HG03064 (cell line): Measurements from ENCODE around the gene SCYGR2.
"Not testable (repeated sequence)": the region's sequence is repeated elsewhere in the genome, so short reads cannot be mapped to it uniquely, and the experiment has no call there.

ENCODE experiments used
- ATAC-seq: cut with Tn5 transposase; IDR thresholded peaks from one replicate; pipeline ENCODE4 v1.9.1; 2021; ENCODE audit warnings: low read depth; ENCODE audit not compliant: unreplicated experiment

The SCYGR2 gene, protein sequence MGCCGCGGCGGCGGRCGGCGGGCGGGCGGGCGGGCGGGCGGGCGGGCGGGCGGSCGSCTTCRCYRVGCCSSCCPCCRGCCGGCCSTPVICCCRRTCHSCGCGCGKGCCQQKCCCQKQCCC

DNA sequence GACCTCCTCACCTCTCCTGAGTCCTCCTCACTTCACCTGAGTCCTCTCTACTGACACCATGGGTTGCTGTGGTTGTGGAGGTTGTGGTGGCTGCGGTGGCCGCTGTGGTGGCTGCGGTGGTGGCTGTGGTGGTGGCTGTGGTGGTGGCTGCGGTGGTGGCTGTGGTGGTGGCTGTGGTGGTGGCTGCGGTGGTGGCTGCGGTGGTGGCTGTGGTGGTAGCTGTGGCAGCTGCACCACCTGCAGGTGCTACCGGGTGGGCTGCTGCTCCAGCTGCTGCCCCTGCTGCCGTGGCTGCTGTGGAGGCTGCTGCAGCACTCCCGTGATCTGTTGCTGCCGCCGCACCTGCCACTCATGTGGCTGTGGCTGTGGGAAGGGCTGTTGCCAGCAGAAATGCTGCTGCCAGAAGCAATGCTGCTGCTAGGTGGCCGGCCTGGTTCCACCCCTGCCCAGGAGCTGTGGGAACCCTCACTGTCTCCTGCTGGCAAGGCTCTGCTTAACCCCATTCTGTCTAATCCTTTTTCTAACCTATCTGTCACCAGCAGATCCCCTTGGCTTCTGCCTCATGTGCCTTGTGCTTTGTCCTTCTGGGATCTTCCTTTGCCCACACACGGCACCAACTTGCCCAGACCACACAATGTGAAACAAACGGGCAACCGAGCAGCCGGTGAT is at the start of gene SCYGR2:
TSS of gene SCYGR2 (plus strand) at position 59 of the 669 bp plus-strand sequence. CDS start at position 59, 0 bp downstream.
- ATAC-seq, result not testable (repeated sequence)

DNA sequence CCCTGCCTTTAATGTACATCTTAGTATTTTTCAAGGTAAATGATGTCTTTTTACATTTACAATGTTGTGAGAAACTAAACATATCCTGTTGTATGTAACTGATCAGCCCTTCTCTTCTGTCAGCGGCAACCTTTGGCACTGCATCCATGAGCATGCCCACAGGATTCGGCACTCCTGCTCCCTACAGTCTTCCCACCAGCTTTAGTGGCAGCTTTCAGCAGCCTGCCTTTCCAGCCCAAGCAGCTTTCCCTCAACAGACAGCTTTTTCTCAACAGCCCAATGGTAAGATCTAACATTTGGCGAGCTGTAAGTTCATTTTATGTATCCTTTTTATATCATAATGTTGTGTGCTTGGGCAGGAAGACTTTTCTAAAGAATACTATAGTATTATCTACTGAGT is 46.9 kb upstream of the SCYGR2 start:
- no peak for ATAC-seq

DNA sequence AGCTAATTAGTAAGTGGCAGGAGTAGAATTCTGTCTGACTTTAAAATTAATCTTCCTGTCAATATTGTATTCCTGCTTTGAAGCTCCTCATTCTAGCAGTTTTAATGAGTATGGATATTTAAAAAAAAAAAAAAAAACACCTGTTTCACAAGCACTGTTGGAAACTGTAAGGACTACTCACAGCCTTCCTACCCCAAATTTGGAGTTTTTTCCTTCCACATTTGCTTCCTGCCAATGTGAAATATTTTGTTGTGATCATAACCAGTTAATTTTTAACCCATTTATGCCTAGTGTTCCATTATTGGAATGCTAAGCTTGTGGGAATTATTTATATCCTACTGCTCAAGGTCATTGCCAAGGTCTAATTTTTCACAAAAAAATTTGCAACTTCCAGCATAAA is 36.1 kb upstream of the SCYGR2 start:
- no peak for ATAC-seq

DNA sequence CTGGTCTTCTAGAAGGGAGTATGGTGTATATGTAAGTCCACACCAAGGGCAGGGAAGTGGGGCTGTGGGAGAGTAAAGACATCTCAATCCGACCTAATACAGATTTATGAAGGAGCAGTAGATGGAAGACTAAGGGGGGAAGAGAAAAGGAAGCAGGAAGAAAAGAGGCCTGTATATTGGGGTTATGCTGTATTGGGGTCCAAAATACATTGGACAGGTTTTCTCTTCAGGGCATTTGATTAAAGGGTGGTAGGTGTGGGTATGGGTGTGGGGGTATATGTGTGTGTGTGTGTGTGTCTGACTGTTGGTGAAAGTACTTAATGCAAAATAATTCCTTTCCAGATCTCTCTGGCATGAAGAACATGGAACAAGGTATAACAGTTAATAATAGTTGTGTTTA is 33.6 kb upstream of the SCYGR2 start:
- ATAC-seq, result no peak

DNA sequence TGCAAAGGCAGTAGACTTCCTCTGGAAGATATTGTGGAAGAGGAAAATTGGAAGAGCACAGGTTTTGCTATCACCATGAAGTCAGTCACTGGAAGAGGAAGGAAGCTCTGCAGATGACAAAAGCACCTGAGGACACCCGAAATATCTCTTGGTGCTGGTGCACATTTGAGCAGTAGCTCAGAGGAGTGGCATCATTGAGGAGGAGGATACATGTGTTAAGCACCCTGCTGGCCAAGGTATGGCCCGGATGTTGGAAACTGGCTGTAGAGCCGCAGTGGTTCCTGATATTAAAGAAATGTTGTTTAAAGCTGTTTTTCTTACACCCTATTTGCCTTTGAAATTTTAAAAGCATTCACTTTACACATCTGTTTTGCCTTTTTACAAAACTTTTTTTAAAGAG is 32.7 kb upstream of the SCYGR2 start:
- ATAC-seq, result no peak

DNA sequence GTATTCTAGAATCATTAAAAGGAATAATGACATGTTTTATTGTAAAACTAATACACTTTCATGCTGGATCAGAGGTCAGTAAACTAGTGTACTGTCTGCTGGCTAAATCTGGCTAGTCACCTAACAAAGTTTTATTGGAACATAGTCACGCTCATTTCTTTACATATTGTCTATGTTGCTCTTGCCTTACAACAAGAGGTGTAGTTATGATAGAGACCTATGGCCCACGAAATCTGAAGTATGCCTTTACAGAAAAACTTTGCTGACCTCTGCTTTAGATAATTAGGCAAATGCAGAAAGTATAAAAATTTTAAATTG is 29.9 kb upstream of the SCYGR2 start:
- no peak for ATAC-seq

DNA sequence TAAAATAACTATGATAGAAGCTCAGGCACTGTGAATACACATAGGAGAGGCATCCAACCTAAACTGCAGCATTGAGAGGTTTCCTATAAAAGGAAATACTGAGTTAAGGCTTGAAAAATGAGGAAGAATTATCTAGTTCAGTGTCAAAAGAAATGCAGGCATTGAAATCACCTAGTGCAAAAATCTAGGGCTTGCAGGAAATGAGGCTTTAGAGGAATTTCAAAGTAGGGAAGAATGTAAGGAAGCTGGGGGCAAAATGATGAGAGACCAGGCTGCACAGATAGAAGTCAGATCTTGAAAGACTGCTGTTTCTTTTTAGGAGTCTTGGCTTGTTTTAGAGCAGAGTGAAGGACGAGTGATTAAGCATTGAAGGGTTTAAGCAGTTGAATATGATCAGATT is 28.1 kb upstream of the SCYGR2 start:
- no peak for ATAC-seq

DNA sequence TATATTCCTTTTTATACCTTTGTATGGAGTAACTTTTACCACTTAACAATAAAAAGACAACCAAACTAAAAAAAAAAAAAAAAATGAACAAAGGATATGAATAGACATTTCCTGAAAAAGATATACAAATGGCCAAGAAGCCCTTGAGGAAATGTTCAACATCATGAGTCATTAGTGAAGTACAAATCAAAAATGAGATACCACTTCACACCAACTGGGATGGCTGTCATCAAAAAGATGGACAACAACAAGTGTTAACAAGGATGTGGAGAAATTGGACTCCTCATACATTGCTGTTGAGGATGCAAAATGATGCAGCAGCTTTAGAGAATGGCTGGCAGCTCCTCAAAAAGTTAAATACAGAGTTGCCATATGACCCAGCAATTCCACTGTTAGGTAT is 22.6 kb upstream of the SCYGR2 start:
- no peak for ATAC-seq

DNA sequence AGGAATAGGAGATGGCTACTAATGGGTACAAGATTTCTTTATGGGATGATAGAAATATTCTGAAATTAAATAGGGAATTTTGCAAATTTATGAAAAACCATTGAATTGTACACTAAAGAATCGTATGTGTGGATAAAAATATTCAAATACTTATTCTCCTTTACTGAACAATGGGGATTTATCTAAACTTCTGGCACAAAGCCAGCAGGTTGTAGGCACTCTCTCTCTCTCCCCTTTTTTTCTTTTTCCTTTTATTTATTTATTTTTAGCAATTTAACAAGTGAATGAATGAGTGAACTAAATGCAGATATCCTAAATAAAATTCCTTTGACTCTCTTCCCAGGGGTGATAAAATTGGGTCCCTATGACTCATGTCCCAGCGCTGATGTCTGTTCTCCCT is 21.9 kb upstream of the SCYGR2 start:
- no peak for ATAC-seq

DNA sequence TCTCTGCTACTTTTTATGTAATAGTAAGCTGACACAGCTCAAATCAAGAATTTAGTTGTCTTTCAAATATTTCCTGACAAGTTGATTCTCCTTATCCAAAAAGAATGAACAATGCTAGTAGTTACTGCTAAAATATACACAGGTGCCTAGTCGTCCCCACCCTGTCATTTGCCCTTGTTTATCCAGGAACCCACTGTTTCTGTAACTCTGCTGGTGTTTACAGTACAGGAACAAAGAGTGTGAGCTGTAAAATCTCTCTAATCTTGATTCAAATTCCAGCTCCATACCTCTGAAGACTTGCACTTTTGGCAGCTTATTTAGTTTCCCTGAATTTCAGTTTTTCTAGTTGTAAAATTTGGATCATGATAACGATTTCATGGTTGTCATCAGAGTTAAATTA is 21.1 kb upstream of the SCYGR2 start:
- no peak for ATAC-seq

DNA sequence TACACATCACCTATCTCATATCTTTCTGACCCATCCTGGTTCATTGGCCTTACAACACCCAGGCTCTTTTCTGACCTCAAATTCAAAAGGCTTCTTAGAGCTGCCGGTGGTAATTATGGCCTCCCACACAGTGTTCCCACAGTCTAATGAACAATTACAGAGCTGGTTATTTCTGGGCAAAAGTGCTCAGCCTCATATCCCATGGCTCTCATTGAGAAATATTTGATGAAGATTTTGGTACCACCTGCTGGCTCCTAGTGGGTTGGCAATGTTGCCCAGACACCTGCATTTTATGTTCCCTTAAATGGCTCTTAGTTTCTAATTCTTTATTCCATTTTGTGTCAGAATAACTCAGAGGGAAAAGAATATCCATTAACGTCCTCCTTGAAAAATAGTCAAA is 20.1 kb upstream of the SCYGR2 start:
- no peak for ATAC-seq

DNA sequence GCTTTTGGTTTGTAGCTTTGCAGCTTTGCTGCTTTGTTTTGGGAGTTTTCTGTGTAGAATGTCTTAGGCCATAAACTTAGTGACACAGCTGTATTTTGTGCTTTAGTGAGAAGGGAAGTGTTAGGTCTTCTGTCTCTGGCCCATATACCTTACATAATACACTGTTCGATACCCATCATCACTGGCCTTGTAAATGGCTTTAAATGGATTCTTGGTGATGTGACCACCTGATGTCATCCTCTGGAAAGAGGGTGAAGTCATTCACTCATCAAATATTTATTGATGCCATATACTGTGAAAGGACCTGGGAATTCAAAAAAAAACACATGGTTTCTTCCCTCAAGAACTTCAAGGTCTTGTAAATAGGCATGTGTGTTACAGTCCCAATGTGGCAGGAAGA is 18.9 kb upstream of the SCYGR2 start:
- no peak for ATAC-seq

DNA sequence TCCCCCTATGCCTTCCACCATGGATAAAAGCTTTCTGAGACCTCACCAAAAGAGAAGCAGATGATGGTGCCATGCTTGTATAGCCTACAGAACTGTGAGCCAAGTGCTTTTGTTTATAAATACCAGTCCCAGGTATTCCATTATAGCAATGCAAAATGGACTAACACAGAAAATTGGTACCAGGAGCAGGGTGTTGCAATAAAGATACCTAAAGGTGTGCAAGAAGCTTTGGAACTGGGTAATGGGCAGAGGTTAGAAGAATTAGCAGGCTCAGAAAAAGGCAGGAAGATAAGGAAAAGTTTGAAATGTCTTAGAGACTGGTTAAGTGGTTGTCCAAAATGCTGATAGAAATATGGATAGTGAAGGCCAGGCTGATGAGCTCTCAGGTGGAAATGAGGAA is 16.3 kb upstream of the SCYGR2 start:
- no peak for ATAC-seq

DNA sequence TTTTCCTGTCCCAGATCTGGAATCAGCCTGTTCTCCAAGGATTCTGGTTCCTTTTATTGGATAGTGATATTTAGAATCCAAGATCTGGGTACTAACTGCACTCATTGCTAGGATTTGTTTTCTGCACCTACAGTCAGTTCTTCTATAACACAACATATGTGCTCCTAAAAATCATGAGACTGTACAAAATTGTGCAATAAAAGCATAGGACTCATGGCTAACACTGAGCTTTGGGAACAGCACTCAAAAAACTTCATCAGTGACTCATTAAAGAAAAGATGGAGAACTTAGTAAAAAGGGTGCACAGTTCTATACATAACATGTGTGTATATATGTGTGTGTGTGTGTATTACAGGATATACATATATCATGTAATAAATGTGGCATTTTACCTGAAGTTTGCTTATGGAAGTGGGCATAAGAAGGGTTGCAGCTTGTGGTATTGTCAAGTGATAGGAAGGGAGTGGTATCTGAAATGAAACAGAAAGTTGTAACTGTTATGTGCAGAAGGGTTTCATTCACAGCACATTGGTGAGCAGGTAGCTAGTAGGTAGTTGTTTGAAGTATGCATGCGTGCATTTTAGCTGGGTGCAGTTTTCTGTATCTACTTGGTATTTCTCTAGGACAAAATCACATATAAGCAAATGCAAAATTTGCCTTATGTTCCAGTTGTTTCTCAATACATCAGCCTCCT is 5.9 kb upstream of the SCYGR2 start:
- ATAC-seq, result no peak

DNA sequence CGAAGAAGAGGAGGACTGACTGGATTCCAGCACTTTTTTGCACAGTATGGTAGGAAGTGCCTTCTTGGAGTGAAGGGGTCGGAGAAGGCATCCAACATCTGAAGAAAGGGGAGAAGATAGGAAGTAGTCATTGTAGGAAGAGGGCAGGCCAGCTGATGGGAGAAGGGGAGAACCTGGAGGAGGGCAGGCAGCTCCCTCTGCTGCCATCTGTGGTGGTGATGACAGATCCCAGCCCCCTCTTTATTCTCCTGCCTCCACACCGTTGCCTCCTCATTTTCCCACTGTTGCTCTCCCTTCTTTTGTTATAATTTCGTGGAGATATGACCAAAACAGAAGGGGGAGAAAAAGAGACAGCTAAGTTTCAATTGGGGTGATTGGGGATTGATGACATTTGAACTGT is 2.9 kb upstream of the SCYGR2 start:
- ATAC-seq, result no peak

DNA sequence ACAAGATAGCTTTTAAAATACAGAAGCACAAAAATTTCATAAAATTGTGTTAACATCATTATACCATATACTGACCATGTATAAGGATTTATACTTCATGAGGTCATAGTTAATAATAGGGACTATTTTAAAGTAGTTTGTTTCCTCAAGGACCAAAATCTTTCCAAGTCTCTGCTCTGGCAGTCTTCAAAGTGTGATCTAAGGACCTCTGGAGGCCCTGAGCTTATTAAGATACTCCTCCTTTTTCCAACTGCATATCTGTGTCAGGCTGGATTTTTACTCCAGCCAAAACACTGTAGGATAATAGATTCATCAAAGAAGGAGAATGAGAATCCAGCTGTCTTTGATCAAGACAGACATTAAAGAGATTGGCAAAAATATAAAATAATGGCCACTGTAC is 1.7 kb upstream of the SCYGR2 start:
- ATAC-seq, result no peak

DNA sequence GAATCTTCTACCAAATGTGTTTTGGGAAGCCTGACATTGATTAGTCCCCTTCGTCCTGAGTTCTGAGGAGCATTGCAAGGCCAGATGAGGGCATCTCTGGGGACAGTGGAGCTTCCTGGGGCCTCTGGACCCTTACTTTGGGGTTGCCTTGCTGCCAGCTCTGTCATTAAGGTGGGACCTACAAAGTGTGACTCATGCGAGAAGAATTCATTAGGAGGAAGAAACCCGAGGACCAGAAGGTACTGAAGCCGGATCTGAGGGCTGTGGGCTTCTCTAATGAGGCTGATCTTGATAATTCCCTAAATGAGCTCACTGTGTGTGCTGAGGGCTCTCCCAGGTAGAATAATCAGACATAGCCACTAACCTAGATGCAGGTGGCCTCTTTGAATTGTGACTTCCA is 695 bp upstream of the SCYGR2 start:
- ATAC-seq, result no peak

DNA sequence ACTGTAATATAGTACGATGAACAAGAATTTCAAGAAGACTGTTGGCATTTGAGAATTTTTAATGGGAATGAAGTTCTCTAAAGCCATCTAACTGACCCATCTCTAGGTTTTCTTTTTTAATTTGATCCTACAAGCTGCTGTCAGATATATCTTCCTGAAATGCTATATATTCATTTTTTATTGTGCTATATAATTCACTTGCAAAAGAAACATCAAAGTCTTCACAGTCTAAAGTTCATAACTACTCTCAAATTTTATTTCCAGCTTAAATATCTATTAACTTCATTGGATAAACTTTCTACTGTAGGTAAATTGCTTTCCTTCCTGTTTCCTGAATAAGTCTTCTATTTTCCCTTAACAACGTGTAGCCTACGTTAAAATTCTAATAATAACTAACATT is 3.7 kb downstream of the SCYGR2 start:
- ATAC-seq, result no peak

DNA sequence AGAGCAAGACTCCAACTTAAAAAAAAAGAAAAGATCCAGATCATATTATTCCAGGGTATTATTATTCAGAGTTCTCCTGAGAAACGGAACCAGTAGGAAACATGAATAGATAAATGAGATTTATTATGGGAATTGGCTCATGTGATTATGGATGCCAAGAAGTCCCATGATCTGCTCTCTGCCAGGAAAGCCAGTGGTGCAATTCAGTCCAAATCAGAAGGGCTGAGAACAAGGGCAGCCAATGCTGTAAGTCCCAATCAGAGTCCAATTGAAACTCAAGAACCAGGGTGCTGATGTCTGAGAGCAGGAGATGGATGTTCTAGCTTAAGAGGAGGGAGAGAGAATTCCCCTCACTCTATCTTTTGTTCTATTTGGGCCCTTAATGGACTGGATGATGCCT is 7.8 kb downstream of the SCYGR2 start:
- ATAC-seq, result no peak

DNA sequence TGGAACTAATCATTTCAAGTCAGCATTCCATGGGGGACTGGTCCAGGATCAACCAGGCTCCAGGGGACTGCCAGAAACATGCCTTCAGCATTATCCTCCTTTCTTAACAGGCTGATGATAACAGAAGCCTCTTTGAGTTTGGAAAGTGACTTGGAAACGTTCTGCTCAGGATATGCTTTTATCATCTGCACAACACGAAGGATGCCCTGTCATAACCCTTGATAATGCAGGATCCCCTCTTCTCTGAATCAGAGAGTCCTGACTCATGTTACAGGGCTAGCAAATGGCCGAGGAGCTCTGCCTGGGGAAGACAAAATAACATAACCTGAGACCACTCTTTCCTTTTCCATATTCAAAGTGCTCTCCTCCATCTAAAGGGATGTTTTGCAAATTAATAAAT is 9.2 kb downstream of the SCYGR2 start:
- ATAC-seq, result no peak

DNA sequence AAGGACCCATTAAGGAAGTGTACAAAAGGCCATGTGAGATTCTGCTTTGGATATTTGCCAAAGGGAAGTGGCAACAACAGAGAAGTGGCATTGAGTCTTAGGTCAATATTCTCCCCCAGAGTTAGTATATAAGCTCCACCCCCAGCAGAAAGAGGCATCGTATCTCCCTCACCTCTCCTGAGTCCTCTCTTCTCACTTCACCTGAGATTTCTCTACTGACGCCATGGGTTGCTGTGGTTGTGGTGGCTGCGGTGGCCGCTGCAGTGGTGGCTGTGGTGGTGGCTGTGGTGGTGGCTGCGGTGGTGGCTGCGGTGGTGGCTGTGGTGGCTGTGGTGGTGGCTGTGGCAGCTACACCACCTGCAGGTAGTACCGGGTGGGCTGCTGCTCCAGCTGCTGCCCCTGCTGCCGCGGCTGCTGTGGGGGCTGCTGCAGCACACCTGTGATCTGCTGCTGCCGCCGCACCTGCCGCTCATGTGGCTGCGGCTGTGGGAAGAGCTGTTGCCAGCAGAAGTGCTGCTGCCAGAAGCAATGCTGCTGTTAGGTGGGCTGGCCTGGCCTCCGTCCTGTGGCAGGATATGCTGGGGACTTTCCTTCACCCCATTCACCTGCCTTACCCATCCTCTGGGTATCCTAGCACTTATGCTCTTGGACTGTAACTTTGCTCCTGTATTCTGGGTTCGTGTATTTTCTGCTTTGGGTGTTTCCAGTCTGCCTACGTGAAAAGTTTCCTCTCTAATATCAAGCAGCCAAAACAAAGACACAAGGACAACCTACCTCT is 10.1 kb downstream of the SCYGR2 start:
- ATAC-seq, result no peak

DNA sequence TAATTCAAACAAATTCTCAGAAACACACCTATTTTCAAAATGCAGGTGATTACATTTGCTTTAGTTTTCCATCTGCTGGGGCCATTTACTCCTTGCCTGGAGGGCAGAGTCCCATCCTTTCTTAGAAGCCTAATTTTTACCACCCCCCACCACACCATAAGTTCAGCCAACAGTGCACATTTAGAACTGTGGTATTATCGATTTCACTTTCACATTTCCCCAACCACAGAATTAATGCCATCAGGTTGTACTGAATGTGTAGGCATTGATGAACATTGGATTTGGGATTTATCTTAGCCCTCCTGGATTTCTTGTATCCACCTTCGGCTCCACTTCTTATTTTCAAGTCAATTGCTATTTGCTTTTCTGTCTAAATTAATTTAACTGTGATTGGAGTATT is 11.4 kb downstream of the SCYGR2 start:
- no peak for ATAC-seq
